ENCODE data around the gene RANBP17.

The RANBP17 gene

GRCh38 chr5:170843870-170844269 lies 17.9 kb upstream of the RANBP17 start:
- H3K27ac ChIP-seq = no peak overlapping the region

GRCh38 chr5:170844651-170845050 lies 17.2 kb upstream of the RANBP17 start:
- Histone ChIP-seq H3K4me1 (no peaks in the 10 kb centered on the region), H3K27ac (no peak overlapping the region), H3K4me3 (no peak overlapping the region), H3K36me3 (no peaks in the 10 kb centered on the region), H3K4me2 (no peak overlapping the region), H3K9ac (no peak overlapping the region), H3K27me3 (no peaks in the 10 kb centered on the region), H4K20me1 (no peaks in the 10 kb centered on the region), H3K9me3 (replicated peaks in 1 of 11) (no peaks in the 10 kb centered on the region)
- TF ChIP-seq Cebpa-rat (IDR thresholded peaks at IDR 0.05) = no peak

More at GRCh38 chr5:170843870-170844269, 17.9 kb upstream of the RANBP17 start:
- Histone ChIP-seq H3K9me3 (replicated peaks in 1 of 11) (no peaks in the 10 kb centered on the region), H3K36me3 (no peaks in the 10 kb centered on the region), H3K4me2 (no peak overlapping the region), H4K20me1 (no peaks in the 10 kb centered on the region), H3K9ac (no peak overlapping the region), H3K27me3 (no peaks in the 10 kb centered on the region), H3K4me1 (no peaks in the 10 kb centered on the region), H3K4me3 (no peak overlapping the region)
- TF ChIP-seq Cebpa-rat (IDR thresholded peaks at IDR 0.05) = no peak

GRCh38 chr5:170846416-170846815 lies 15.4 kb upstream of the RANBP17 start:
- Histone ChIP-seq H3K36me3 (no peaks in the 10 kb centered on the region), H3K4me1 (no peaks in the 10 kb centered on the region), H3K4me2 (no peak overlapping the region), H3K9me3 (replicated peaks in 1 of 11) (no peaks in the 10 kb centered on the region), H3K9ac (no peak overlapping the region), H3K27me3 (no peaks in the 10 kb centered on the region), H3K4me3 (no peak overlapping the region), H3K27ac (no peak overlapping the region), H4K20me1 (no peaks in the 10 kb centered on the region)
- no peak for TF ChIP-seq Cebpa-rat (IDR thresholded peaks at IDR 0.05)

GRCh38 chr5:170846846-170847245 lies 15.0 kb upstream of the RANBP17 start:
- Histone ChIP-seq H3K27me3 (no peaks in the 10 kb centered on the region), H3K27ac (no peak overlapping the region), H3K4me3 (no peak overlapping the region), H4K20me1 (no peaks in the 10 kb centered on the region), H3K9me3 (replicated peaks in 1 of 11) (no peaks in the 10 kb centered on the region), H3K36me3 (no peaks in the 10 kb centered on the region), H3K4me2 (no peak overlapping the region), H3K9ac (no peak overlapping the region), H3K4me1 (no peaks in the 10 kb centered on the region)
- no peak for TF ChIP-seq Cebpa-rat (IDR thresholded peaks at IDR 0.05)

- H3K9ac ChIP-seq = no peak overlapping the region
- no peaks in the 10 kb centered on the region for H3K9me3 ChIP-seq (replicated peaks in 1 of 11)
- no peaks in the 10 kb centered on the region for H3K36me3 ChIP-seq
- H3K4me1 ChIP-seq = no peaks in the 10 kb centered on the region
- no peak for TF ChIP-seq Cebpa-rat (IDR thresholded peaks at IDR 0.05)
- H4K20me1 ChIP-seq = no peaks in the 10 kb centered on the region
- H3K4me2 ChIP-seq = no peak overlapping the region
- no peak overlapping the region for H3K27ac ChIP-seq
- no peaks in the 10 kb centered on the region for H3K27me3 ChIP-seq
- no peak overlapping the region for H3K4me3 ChIP-seq
These were observed 13.8 kb upstream of the RANBP17 start for GRCh38 chr5:170848033-170848432.

GRCh38 chr5:170849374-170849773 lies 12.4 kb upstream of the RANBP17 start:
- Histone ChIP-seq H4K20me1 (no peaks in the 10 kb centered on the region), H3K27ac (no peak overlapping the region), H3K9me3 (replicated peaks in 1 of 11) (no peaks in the 10 kb centered on the region), H3K36me3 (no peaks in the 10 kb centered on the region), H3K4me1 (no peaks in the 10 kb centered on the region), H3K27me3 (no peaks in the 10 kb centered on the region), H3K4me2 (no peak overlapping the region), H3K9ac (no peak overlapping the region), H3K4me3 (no peak overlapping the region)
- no peak for TF ChIP-seq Cebpa-rat (IDR thresholded peaks at IDR 0.05)

- Histone ChIP-seq H3K9ac (no peak overlapping the region), H3K9me3 (replicated peaks in 1 of 11) (peaks cover 4 to 12% (median 5%) of the 10 kb centered on the region in 11 experiments; a peak in 21 of 22 replicates), H3K4me3 (no peak overlapping the region), H3K27ac (no peak overlapping the region), H3K4me2 (no peak overlapping the region), H3K4me1 (no peaks in the 10 kb centered on the region), H3K36me3 (no peaks in the 10 kb centered on the region), H3K27me3 (no peaks in the 10 kb centered on the region), H4K20me1 (no peaks in the 10 kb centered on the region)
- no peak for TF ChIP-seq Cebpa-rat (IDR thresholded peaks at IDR 0.05)
These were observed 7.3 kb upstream of the RANBP17 start for GRCh38 chr5:170854566-170854965.

GRCh38 chr5:170857066-170857465 lies 4.8 kb upstream of the RANBP17 start:
- no peaks in the 10 kb centered on the region for H3K27me3 ChIP-seq
- H3K9ac ChIP-seq = no peak overlapping the region
- no peaks in the 10 kb centered on the region for H3K4me1 ChIP-seq
- H4K20me1 ChIP-seq = no peaks in the 10 kb centered on the region
- H3K9me3 ChIP-seq (replicated peaks in 1 of 11) = peaks cover 27 to 37% (median 29%) of the 10 kb centered on the region in 11 experiments
- H3K4me3 ChIP-seq = no peak overlapping the region
- H3K36me3 ChIP-seq = no peaks in the 10 kb centered on the region
- no peak overlapping the region for H3K27ac ChIP-seq
- no peak for TF ChIP-seq Cebpa-rat (IDR thresholded peaks at IDR 0.05)
- H3K4me2 ChIP-seq = no peak overlapping the region

GRCh38 chr5:170860415-170860814 lies 1.4 kb upstream of the RANBP17 start:
- Histone ChIP-seq H3K27ac (no peak overlapping the region), H3K9ac (no peak overlapping the region), H3K4me2 (no peak overlapping the region), H3K27me3 (no peaks in the 10 kb centered on the region), H4K20me1 (no peaks in the 10 kb centered on the region), H3K4me3 (no peak overlapping the region), H3K9me3 (replicated peaks in 1 of 11) (peaks cover 34 to 51% (median 40%) of the 10 kb centered on the region in 11 experiments), H3K36me3 (no peaks in the 10 kb centered on the region), H3K4me1 (no peaks in the 10 kb centered on the region)
- no peak for TF ChIP-seq Cebpa-rat (IDR thresholded peaks at IDR 0.05)

- Histone ChIP-seq H3K9me3 (replicated peaks in 1 of 11) (peaks cover 34 to 51% (median 40%) of the 10 kb centered on the region in 11 experiments), H4K20me1 (no peaks in the 10 kb centered on the region), H3K27ac (no peak overlapping the region), H3K4me1 (no peaks in the 10 kb centered on the region), H3K27me3 (no peaks in the 10 kb centered on the region), H3K4me2 (no peak overlapping the region), H3K36me3 (no peaks in the 10 kb centered on the region), H3K4me3 (no peak overlapping the region; a peak in 1 of 20 replicates), H3K9ac (no peak overlapping the region)
- TF ChIP-seq Cebpa-rat (IDR thresholded peaks at IDR 0.05) = no peak
These were observed 776 bp upstream of the RANBP17 start for GRCh38 chr5:170860818-170861666.

Measured in BLaER1 treated with 17β-estradiol and CSF1 and Interleukin-3, amounts not matched to agents 10 nM and 100 nM (cell line).